ENCODE results near the gene RALGPS1. TPM values are rescaled to one million over a fixed set of nuclear protein-coding genes. Genes with fewer than 3 reads are reported as not detected.

The RALGPS1 gene
- polyA plus RNA-seq = 10 to 100 TPM; 16.6 to 53.3 (median 26.8) TPM
- long read RNA-seq, donor 1 = 0 reads
- long read RNA-seq, donor 2 = 0 reads
- long read RNA-seq, donor 3, full-length matches to known transcripts = 1 of 1 reads
- long read RNA-seq, donor 3, partial matches to known transcripts = 0 of 1 reads
- long read RNA-seq, donor 3, other reads (novel, unspliced or antisense) = 0 of 1 reads
- long read RNA-seq, donor 4 = 0 reads
- long read RNA-seq, donor 5 = 0 reads
- long read RNA-seq, donor 6 = 0 reads
- long read RNA-seq, donor 7 = 0 reads
- long read RNA-seq, donor 8 = 0 reads
- long read RNA-seq, donor 9 = 0 reads
- long read RNA-seq, donor 10, full-length matches to known transcripts = 1 of 18 reads
- long read RNA-seq, donor 10, partial matches to known transcripts = 17 of 18 reads
- long read RNA-seq, donor 10, other reads (novel, unspliced or antisense) = 0 of 18 reads

DNA sequence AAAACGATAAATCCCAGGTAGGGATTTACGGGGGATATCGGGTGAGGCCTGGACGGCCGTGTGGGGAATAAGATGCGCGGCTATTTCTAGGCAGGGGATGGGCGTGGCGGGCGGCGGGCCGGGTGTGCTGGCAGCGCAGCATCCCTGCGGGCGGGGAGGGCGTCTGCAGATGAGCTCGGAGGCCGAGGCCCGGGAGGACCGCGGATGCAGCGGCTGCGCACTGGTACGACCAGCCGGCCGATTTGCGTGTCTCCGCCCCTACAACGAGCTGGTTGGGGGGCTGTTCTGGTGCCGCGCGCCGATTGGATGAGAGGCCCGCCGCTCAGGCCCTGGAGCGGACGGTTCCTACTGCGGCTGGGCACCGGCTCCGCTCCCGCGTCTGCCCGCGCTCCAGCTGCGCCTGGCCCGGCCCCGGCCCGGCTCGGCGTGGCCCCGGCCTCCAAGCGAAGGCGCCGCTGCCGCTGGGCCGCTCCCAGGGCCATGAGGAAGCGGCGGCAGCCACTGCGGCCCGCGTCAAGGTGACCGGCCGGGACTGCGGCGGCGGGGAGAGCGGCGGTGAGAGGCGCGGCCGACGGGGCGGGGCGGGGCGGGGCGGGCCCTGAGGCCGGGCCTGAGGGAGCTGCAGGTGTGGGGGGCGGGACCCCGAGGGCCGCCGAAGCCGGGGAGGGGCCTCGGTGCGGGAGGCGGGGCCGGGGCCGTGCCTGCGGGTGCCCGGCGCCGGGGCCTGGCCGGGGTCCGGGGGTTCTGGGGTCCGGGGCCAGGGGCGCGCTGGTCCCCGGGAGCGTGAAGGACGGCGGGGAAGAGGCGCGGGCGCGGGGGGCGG is at the start of gene RALGPS1:
RALGPS1 (plus strand) TSS at position 325 of the 823 bp plus-strand sequence. CDS start 47,508 bp downstream, outside the sequence.
- Histone ChIP-seq H3K4me3 (ENCODE audit: low read depth in 1 of 3, low read length in 3 of 3) (peak within 1 kb of the TSS; percentile 55 to 84 (median 64)), H3K9me3 (ENCODE audit: control insufficient read depth in 2 of 2, insufficient read depth in 1 of 2, low read depth in 1 of 2, low read length in 1 of 2) (no peaks in the 10 kb centered on the region), H3K27me3 (ENCODE audit: control insufficient read depth in 3 of 3, insufficient read depth in 3 of 3, low read length in 3 of 3) (no peaks in the 10 kb centered on the region), H3K36me3 (ENCODE audit: control insufficient read depth in 3 of 3, insufficient read depth in 2 of 3, low read depth in 1 of 3, low read length in 3 of 3) (peaks cover 0 to 2% (median 0%) of the 10 kb centered on the region in 3 donors), H3K27ac (ENCODE audit: low read depth in 1 of 3, low read length in 2 of 3) (peak within 1 kb of the TSS; percentile 84 to 97 (median 94)), H3K4me1 (ENCODE audit: control insufficient read depth in 3 of 3, insufficient read depth in 2 of 3, low read depth in 1 of 3, low read length in 2 of 3) (peaks cover 0 to 30% (median 6%) of the 10 kb centered on the region in 3 donors)
- FAIRE-seq = no peak
- WGBS, 3 donors = 0 to 1% (median 1%) methylated on average over 48 to 105 of the region's 105 CpGs
- peak; percentile 96 to 99 for DNase-seq

GRCh38 chr9:126869368-126869767 is 45.2 kb upstream of the RALGPS1 start:
- 87 to 96% (median 95%) methylated on average over 7 of the region's 7 CpGs for WGBS, 3 donors
- Histone ChIP-seq H3K36me3 (ENCODE audit: control insufficient read depth in 3 of 3, insufficient read depth in 2 of 3, low read depth in 1 of 3, low read length in 3 of 3) (peaks cover 0 to 33% (median 0%) of the 10 kb centered on the region in 3 donors), H3K27ac (ENCODE audit: low read depth in 1 of 3, low read length in 2 of 3) (no peak overlapping the region), H3K4me1 (ENCODE audit: control insufficient read depth in 3 of 3, insufficient read depth in 2 of 3, low read depth in 1 of 3, low read length in 2 of 3) (no peaks in the 10 kb centered on the region), H3K4me3 (ENCODE audit: low read depth in 1 of 3, low read length in 3 of 3) (no peak overlapping the region), H3K27me3 (ENCODE audit: control insufficient read depth in 3 of 3, insufficient read depth in 3 of 3, low read length in 3 of 3) (no peaks in the 10 kb centered on the region), H3K9me3 (ENCODE audit: control insufficient read depth in 2 of 2, insufficient read depth in 1 of 2, low read depth in 1 of 2, low read length in 1 of 2) (no peaks in the 10 kb centered on the region)
- FAIRE-seq = no peak
- DNase-seq = no peak

DNA sequence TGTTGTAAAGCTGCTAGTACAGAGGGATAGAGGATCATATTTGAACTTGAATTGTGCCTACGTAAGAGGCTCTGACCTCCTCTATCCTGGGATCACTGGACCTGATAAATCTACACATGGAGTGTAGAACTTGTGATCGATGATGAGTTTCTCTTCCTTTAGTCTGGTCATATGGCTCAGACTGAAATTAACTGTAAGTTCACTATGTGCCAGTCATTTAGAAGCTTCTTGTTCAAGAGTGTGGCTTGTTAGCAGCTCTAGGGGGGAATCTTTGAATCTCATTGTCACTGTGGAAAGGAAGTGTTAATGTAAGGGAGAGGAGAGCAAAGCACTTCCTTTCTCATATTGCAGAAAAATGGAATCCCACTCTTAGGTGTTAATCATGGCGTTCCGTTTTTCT is 42.1 kb upstream of the RALGPS1 start:
- 79 to 93% (median 85%) methylated on average over 4 of the region's 4 CpGs for WGBS, 3 donors
- Histone ChIP-seq H3K36me3 (ENCODE audit: control insufficient read depth in 3 of 3, insufficient read depth in 2 of 3, low read depth in 1 of 3, low read length in 3 of 3) (peaks cover 0 to 25% (median 0%) of the 10 kb centered on the region in 3 donors), H3K4me1 (ENCODE audit: control insufficient read depth in 3 of 3, insufficient read depth in 2 of 3, low read depth in 1 of 3, low read length in 2 of 3) (no peaks in the 10 kb centered on the region), H3K4me3 (ENCODE audit: low read depth in 1 of 3, low read length in 3 of 3) (no peak overlapping the region), H3K27ac (ENCODE audit: low read depth in 1 of 3, low read length in 2 of 3) (no peak overlapping the region), H3K27me3 (ENCODE audit: control insufficient read depth in 3 of 3, insufficient read depth in 3 of 3, low read length in 3 of 3) (no peaks in the 10 kb centered on the region), H3K9me3 (ENCODE audit: control insufficient read depth in 2 of 2, insufficient read depth in 1 of 2, low read depth in 1 of 2, low read length in 1 of 2) (no peaks in the 10 kb centered on the region)
- no peak for FAIRE-seq
- DNase-seq = no peak

DNA sequence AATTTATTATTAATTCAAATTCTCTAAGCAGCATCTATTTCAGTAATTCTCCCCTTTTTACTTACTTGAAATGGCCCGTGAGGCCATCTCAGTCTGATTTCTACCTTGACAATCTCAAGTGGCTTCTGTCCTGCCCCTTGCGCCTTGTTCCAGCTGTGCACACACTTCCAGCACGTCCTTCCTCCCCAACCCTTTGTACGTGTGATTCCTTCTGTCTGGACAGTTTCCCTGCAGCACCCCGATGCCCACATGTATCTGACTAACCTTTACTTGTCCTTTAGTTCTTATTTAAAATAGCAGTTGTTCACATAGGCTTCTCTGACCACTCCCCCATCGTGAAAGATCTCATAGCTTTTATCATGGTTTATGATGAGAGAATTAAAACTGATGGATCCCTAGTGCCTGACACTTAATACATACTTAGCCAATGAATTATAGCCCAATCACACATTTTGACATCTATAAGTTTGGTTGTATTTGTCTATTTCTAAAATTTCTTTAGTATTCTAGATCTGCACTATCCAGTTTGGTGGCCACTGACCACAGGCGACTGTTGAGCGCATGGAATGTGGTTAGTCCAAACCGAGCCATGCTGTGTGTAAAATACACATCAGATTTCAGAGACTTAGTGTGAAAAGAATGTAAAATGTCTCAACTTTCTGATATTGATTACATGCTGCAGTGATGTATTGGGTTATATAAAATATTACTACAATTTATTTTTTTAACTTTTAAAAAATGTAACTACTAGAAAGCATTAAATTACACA is 39.9 kb upstream of the RALGPS1 start:
- Histone ChIP-seq H3K4me3 (ENCODE audit: low read depth in 1 of 3, low read length in 3 of 3) (no peak overlapping the region), H3K36me3 (ENCODE audit: control insufficient read depth in 3 of 3, insufficient read depth in 2 of 3, low read depth in 1 of 3, low read length in 3 of 3) (peaks cover 0 to 28% (median 0%) of the 10 kb centered on the region in 3 donors), H3K9me3 (ENCODE audit: control insufficient read depth in 2 of 2, insufficient read depth in 1 of 2, low read depth in 1 of 2, low read length in 1 of 2) (no peaks in the 10 kb centered on the region), H3K27me3 (ENCODE audit: control insufficient read depth in 3 of 3, insufficient read depth in 3 of 3, low read length in 3 of 3) (no peaks in the 10 kb centered on the region), H3K4me1 (ENCODE audit: control insufficient read depth in 3 of 3, insufficient read depth in 2 of 3, low read depth in 1 of 3, low read length in 2 of 3) (no peaks in the 10 kb centered on the region), H3K27ac (ENCODE audit: low read depth in 1 of 3, low read length in 2 of 3) (no peak overlapping the region)
- FAIRE-seq (no peak), DNase-seq (no peak)
- 76 to 81% (median 79%) methylated on average over 9 of the region's 9 CpGs for WGBS, 3 donors

- peaks cover 2 to 37% (median 3%) of the 10 kb centered on the region in 3 donors for H3K36me3 ChIP-seq (ENCODE audit: control insufficient read depth in 3 of 3, insufficient read depth in 2 of 3, low read depth in 1 of 3, low read length in 3 of 3)
- no peaks in the 10 kb centered on the region for H3K27me3 ChIP-seq (ENCODE audit: control insufficient read depth in 3 of 3, insufficient read depth in 3 of 3, low read length in 3 of 3)
- no peak overlapping the region for H3K4me3 ChIP-seq (ENCODE audit: low read depth in 1 of 3, low read length in 3 of 3)
- 69 to 75% (median 70%) methylated on average over 4 of the region's 4 CpGs for WGBS, 3 donors
- no peaks in the 10 kb centered on the region for H3K4me1 ChIP-seq (ENCODE audit: control insufficient read depth in 3 of 3, insufficient read depth in 2 of 3, low read depth in 1 of 3, low read length in 2 of 3)
- no peak overlapping the region for H3K27ac ChIP-seq (ENCODE audit: low read depth in 1 of 3, low read length in 2 of 3)
- FAIRE-seq (no peak), DNase-seq (no peak)
- H3K9me3 ChIP-seq (ENCODE audit: control insufficient read depth in 2 of 2, insufficient read depth in 1 of 2, low read depth in 1 of 2, low read length in 1 of 2) = no peaks in the 10 kb centered on the region
These were observed 38.6 kb upstream of the RALGPS1 start for GRCh38 chr9:126875756-126876510.

DNA sequence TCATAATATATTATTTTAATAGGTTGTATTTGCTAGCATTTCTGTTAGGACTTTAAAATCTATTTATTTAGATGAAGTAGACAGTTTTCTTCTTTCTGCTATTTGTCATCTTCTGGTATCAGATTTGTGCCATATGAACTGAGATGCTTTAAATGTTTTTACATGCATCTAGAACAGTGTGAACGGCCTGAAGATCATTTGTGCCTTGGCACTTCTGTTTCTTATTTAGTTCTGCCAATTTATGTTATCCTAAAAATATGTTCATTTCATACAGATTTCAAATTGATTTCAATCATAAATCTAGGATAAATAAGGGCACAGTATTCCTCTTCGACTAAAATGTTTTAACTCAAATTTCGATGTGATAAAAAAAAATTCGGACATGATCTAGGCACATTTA is 38.1 kb upstream of the RALGPS1 start:
- Histone ChIP-seq H3K9me3 (ENCODE audit: control insufficient read depth in 2 of 2, insufficient read depth in 1 of 2, low read depth in 1 of 2, low read length in 1 of 2) (no peaks in the 10 kb centered on the region), H3K36me3 (ENCODE audit: control insufficient read depth in 3 of 3, insufficient read depth in 2 of 3, low read depth in 1 of 3, low read length in 3 of 3) (peaks cover 2 to 40% (median 5%) of the 10 kb centered on the region in 3 donors), H3K27ac (ENCODE audit: low read depth in 1 of 3, low read length in 2 of 3) (no peak overlapping the region), H3K4me3 (ENCODE audit: low read depth in 1 of 3, low read length in 3 of 3) (no peak overlapping the region), H3K27me3 (ENCODE audit: control insufficient read depth in 3 of 3, insufficient read depth in 3 of 3, low read length in 3 of 3) (no peaks in the 10 kb centered on the region), H3K4me1 (ENCODE audit: control insufficient read depth in 3 of 3, insufficient read depth in 2 of 3, low read depth in 1 of 3, low read length in 2 of 3) (no peaks in the 10 kb centered on the region)
- FAIRE-seq (no peak), DNase-seq (no peak)
- WGBS, 3 donors = 84 to 91% (median 90%) methylated on average over 4 of the region's 4 CpGs

- Histone ChIP-seq H3K27me3 (ENCODE audit: control insufficient read depth in 3 of 3, insufficient read depth in 3 of 3, low read length in 3 of 3) (no peaks in the 10 kb centered on the region), H3K4me3 (ENCODE audit: low read depth in 1 of 3, low read length in 3 of 3) (no peak overlapping the region), H3K9me3 (ENCODE audit: control insufficient read depth in 2 of 2, insufficient read depth in 1 of 2, low read depth in 1 of 2, low read length in 1 of 2) (no peaks in the 10 kb centered on the region), H3K36me3 (ENCODE audit: control insufficient read depth in 3 of 3, insufficient read depth in 2 of 3, low read depth in 1 of 3, low read length in 3 of 3) (peaks cover 2 to 36% (median 5%) of the 10 kb centered on the region in 3 donors), H3K27ac (ENCODE audit: low read depth in 1 of 3, low read length in 2 of 3) (no peak overlapping the region), H3K4me1 (ENCODE audit: control insufficient read depth in 3 of 3, insufficient read depth in 2 of 3, low read depth in 1 of 3, low read length in 2 of 3) (no peaks in the 10 kb centered on the region)
- 82 to 89% (median 87%) methylated on average over 9 of the region's 9 CpGs for WGBS, 3 donors
- FAIRE-seq (no peak), DNase-seq (no peak)
These were observed 37.2 kb upstream of the RALGPS1 start for GRCh38 chr9:126877418-126877817.
